Measurements from ENCODE around the gene AGTPBP1.

Gene AGTPBP1

DNA sequence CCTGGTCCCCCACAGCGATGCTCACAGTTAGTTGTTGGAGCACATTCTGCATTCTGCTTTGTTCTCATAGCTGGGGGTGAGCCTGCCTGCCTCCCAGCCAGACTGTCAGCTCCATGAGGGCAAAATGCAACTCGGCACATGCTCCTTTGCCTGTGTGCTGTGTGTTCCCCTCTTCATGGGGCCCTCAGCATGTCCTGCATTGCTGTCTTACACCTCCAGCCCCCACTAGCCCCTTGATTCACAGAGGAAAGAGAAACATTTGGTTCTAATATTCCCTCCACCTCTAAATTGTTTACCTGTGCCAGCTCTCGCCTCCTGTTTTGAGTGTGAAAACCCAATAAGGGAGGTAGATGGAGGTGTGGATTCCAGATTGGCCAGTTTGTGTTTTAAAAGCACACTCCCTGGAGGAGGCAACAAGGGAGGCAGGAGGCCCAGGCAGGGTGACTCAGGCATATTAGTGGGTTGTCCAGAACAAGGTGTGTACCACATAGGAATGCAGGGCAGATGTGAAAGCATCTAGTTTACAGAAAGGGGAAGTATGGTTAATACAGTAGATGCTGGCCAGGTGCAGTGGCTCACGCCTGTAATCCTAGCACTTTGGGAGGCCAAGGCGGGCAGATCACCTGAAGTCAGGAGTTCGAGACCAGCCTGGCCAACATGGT, 224.6 kb downstream of the AGTPBP1 start:
- no peak for DNase-seq
- in situ Hi-C loops (cut with HindIII; ENCODE audit: low pct_ligation_motif_present, low pct_unique_long_range_greater_than_20kb, low sequenced_read_pairs) = no loop called here

- in situ Hi-C loops (cut with HindIII; ENCODE audit: low pct_ligation_motif_present, low pct_unique_long_range_greater_than_20kb, low sequenced_read_pairs) = no loop called here
- DNase-seq = no peak
Measured at GRCh38 chr9:85516455-85516854, 225.3 kb downstream of the AGTPBP1 start.

DNA sequence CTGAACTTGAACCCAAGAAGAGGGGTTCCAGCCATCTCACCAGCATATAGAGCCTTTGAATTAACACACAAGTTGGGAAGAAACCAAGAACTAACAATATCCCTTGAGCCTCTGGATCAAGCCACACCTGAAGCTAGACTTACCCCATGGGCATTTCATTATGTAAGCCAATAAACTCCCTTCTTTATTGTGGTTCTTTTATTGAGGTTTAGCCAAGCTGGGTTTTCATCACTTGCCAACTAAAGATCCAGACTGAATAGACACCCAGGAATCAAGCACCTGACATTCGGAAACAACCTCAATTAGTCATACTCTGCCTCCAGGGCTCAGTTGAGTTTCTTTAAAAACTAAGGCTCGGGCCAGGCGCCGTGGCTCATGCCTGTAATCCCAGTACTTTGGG, 226.7 kb downstream of the AGTPBP1 start:
- no peak for DNase-seq
- in situ Hi-C loops (cut with HindIII; ENCODE audit: low pct_ligation_motif_present, low pct_unique_long_range_greater_than_20kb, low sequenced_read_pairs) = no loop called here

- in situ Hi-C loops (cut with HindIII; ENCODE audit: low pct_ligation_motif_present, low pct_unique_long_range_greater_than_20kb, low sequenced_read_pairs) = no loop called here
- no peak for DNase-seq
Measured at GRCh38 chr9:85514256-85514655, 227.5 kb downstream of the AGTPBP1 start.

- no peak for DNase-seq
- in situ Hi-C loops (cut with HindIII; ENCODE audit: low pct_ligation_motif_present, low pct_unique_long_range_greater_than_20kb, low sequenced_read_pairs) = no loop called here
Measured at GRCh38 chr9:85511746-85512145, 230.0 kb downstream of the AGTPBP1 start.

DNA sequence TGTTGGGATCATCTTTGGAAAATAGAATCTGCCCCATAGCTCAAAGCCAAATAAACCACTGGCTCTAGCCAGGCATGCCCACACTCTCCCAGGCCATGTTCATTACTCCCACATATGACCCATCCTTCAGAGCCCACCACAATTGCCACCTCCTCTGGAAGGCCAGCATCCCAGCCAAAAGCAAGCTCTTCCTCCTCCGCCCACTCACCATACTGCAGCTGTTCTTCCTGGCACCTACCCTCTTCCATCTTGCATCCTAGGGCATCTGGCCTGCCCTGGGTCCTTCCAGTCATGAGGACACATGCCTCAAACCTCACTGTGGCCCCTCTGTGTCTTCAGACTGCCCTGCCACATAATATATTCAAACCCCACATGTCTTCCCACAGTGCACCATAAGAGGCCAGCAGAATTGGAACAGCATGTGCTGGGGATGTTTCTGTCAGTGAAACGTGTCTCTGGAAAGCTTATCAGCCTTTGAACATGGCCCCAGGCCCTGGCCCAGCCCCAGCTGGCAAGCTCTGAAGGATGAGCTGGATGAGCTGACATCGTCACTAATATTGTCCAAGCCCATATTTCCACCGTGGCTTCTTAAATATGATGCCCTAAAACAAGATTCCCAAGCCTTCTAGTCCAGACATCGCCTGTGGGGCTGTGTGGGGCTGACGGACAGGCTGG, 230.8 kb downstream of the AGTPBP1 start:
- in situ Hi-C loops (cut with HindIII; ENCODE audit: low pct_ligation_motif_present, low pct_unique_long_range_greater_than_20kb, low sequenced_read_pairs) = no loop called here
- no peak for DNase-seq

DNA sequence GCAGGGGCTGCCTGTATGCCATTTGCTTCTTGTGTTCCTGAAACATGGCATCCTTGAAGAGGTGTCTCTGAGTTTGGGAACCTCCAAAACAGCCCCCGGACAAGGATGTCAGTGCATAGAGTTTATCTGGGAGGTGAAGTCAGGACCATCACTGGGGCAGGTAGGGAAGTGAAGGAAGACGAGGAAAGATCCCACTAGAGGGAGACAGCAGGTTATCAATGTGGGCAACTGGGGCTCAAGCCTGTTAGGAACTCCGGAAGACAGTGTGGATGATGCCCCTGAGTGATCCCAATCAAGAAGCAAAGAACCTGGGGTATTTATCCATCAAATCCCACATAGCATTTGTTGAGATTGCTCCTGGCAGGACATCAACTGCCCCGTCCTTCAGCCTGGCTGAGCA, 233.1 kb downstream of the AGTPBP1 start:
- DNase-seq = peak; percentile 8
- in situ Hi-C loops (cut with HindIII; ENCODE audit: low pct_ligation_motif_present, low pct_unique_long_range_greater_than_20kb, low sequenced_read_pairs) = no loop called here

DNA sequence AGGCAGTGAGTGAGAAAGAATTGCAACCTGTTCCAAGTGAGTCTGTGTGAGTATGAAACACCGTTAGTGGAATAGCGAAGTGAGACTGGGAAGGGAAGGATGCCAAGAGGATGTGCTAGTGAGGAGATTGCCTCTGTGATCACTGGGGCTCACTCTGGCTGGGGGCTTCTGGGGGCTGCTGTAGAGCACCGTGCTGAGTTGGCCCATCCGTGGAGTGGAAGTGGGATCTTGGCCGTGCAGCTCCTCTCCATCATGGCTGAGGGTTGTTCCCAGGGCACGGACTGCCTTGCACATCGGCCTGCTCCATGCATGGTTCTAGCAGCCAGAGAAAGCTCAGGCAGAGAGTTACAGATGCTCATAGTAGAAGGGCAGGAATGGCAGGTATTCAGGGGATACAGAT, 236.1 kb downstream of the AGTPBP1 start:
- no peak for DNase-seq
- in situ Hi-C loops (cut with HindIII; ENCODE audit: low pct_ligation_motif_present, low pct_unique_long_range_greater_than_20kb, low sequenced_read_pairs) = no loop called here

GRCh38 chr9:85502815-85503655, 238.7 kb downstream of the AGTPBP1 start:
- in situ Hi-C loops (cut with HindIII; ENCODE audit: low pct_ligation_motif_present, low pct_unique_long_range_greater_than_20kb, low sequenced_read_pairs) = no loop called here

DNA sequence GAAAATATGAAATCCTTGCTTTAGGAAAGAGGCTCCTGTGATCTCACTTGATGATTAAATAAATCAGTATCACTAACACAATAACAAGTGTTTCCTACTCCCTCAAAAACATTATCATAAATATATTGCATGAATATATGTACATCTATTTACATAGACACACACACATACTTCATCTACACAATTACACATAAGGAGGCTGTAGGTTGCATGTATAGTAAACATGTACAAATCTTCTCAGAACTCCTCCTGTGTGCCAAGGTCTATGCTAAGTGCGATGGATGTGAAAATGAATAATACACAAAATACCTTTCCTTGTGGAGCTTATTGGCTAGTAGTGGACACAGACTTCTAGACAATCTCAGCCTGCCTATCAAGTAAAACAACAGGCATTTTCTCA, 239.9 kb downstream of the AGTPBP1 start:
- in situ Hi-C loops (cut with HindIII; ENCODE audit: low pct_ligation_motif_present, low pct_unique_long_range_greater_than_20kb, low sequenced_read_pairs) = no loop called here
- no peak for DNase-seq

More at GRCh38 chr9:85502815-85503655, 238.7 kb downstream of the AGTPBP1 start:
- no peak for DNase-seq

DNA sequence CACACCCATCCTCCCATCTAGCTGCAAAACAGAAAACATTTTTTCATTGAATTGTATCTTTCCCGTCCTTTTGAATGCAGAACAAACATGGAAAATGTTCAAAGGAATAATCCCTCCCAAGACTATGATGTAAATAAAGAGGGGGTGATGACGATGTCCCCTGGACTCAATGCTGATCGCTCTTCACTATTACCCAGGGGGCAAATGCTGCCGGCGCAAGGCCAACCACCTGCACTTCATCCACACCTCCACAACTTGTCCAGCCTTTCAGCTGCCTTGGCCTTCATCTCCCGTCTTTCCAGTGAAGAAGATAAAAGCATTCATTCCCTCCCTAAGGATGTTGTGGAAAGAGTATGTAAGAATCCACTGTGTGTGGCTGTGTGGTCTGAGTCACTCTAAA, 240.3 kb downstream of the AGTPBP1 start:
- no peak for DNase-seq
- in situ Hi-C loops (cut with HindIII; ENCODE audit: low pct_ligation_motif_present, low pct_unique_long_range_greater_than_20kb, low sequenced_read_pairs) = no loop called here

Data from ACHN (cell line).